GM21515 (cell line): Measurements from ENCODE around the gene GALNT2.

Source experiments
- ATAC-seq: cut with Tn5 transposase; IDR thresholded peaks from one replicate; pipeline ENCODE4 v1.9.1; 2021; ENCODE audit not compliant: unreplicated experiment

GALNT2 gene

GRCh38 chr1:230204842-230205241, 137.8 kb downstream of the GALNT2 start:
- no peak for ATAC-seq

- no peak for ATAC-seq
Observed at GRCh38 chr1:230205719-230206198, 138.7 kb downstream of the GALNT2 start.

DNA sequence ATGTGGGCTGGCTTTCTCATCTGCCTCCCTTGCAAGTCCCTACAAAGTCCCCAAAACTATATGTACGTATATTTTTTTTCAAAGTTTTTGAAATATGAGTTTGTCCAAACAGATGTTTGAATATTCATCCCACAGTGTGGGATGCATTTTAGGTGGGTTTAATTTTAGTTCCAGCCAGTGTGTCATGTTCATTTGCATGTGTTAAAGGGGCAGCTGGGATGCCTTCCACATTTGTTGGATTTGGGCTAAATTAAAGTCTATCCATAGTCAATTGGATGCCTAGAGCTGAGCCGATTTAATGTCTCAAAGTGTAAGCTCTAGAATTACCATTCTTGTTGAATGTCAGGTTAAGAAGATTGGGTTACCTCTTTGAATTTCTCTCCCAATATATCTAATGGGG, 139.2 kb downstream of the GALNT2 start:
- ATAC-seq, result no peak

DNA sequence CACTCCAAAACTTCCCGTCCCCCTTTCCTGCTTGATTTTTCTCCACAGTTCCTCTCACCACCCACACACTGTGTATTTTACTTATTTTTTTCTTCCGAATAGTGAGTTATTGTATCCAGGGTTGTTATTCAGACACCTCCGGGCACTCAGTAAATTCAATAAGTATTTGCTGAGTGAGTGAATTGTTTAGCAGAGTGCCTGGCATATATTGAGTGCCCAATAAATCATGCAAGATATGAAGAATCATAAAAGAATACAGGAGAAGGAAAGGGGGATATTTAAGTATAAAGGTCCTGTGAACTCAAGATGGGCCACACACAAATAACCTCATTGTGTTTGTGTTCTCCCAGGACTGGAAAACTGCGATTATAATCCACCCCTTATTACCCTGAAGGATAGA, 139.9 kb downstream of the GALNT2 start:
- no peak for ATAC-seq

DNA sequence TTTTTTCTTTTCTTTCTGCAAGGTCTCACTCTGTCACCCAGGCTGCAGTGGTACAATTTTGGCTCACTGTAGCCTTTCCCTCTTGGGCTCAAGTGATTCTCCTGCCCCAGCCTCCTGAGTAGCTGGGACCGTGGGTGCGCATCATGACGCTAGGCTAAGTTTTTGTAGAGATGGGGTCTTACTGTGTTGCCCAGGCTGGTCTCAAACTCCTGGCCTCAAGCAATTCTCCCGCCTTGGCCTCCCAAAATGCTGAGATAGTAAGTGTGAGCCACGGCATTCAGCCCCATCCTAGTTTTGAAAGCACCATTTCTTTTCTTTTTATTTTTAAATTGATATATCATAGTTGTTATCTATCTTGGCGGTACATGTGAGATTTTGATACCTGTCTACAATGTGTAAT, 140.6 kb downstream of the GALNT2 start:
- ATAC-seq, result no peak

DNA sequence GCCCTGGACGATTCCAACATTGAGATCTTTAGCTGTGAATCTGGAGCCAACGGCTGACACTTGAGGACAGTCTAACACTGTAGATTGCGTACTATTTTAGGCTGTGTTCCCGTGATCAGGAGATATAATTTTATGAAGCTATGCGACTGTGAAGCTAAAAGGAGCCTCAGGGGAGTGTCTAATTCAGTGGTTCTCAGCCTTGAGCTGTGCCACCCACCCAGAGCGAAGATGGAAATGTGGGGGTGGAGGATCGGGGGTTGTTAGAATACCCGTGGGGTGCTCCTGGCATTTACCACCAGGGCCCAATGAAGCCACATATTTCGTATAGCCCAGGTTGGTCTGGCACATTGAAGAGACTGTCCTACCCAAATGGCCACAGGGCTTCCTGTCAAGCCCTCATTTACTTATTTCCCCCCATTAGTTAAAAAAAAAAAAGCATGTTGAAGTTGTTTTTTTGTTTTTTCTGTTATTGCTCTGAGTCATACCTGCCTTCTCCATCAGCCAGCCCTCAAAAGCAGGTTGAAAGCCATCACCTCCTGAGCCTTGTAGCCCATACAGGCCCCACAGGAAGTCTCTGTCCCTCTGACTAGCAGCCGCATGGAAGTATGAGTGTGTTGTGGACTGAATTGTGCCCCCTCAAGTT, 141.7 kb downstream of the GALNT2 start:
- ATAC-seq, result peak; percentile 41

- ATAC-seq, result no peak
Observed at GRCh38 chr1:230210326-230210980, 143.4 kb downstream of the GALNT2 start.

GRCh38 chr1:230210981-230211336, 143.9 kb downstream of the GALNT2 start:
- ATAC-seq, result no peak

DNA sequence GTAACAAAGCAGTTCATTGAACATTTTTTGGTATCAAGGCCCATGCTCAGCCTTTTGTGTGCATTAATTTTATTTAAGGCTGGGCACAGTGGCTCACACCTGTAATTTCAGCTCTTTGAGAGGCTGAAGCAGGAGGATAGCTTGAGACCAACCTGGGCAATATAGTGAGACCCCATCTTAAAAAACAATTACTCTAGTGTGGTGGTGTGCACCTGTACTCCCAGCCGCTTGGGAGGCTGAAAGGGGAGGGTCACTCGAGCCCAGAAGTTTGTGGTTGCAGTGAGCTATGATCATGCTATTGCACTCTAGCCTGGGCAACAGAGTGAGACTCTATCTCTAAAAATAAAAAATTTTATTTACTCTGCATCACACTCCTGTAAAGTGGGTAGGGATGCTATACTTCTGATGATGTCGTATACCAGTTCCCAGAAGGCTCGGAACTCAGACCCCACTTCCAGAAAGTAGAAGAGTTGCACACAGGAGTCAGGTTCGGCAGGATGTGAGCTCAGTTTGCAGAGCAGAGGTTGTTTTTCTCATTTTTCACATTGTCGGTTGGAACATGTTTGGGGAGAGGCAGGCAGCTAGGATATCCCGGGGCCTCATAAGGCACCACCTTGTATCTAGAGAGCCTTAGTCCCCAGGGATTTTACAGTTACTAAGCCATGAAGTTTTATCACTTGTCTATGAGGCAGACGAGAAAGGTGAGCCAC, 144.6 kb downstream of the GALNT2 start:
- no peak for ATAC-seq

DNA sequence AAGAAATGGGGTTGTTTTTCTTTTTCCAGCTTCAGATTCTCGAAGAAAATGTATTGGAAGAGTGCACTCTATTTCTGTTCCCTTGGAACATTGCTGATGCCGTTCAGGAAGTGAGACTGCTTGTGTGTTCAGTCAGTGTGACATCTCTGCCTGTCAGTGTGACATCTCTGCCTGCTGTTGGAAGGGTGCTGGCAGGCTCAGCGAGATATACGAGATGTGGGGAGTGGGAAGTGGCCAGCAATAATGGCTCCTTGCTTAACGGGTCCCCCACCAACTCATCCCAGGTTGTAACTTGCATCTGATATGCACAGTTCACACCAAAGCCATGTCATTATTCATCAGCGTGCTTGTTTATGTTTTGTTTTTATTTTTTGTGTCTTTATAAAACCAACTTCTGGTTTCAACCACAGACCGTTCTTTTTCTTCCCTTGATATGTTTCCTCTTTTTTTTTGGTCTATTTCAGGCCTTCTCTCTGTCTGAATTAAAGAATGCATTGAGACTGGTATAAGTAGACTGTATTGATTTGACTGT, 145.4 kb downstream of the GALNT2 start:
- peak; percentile 43 for ATAC-seq

DNA sequence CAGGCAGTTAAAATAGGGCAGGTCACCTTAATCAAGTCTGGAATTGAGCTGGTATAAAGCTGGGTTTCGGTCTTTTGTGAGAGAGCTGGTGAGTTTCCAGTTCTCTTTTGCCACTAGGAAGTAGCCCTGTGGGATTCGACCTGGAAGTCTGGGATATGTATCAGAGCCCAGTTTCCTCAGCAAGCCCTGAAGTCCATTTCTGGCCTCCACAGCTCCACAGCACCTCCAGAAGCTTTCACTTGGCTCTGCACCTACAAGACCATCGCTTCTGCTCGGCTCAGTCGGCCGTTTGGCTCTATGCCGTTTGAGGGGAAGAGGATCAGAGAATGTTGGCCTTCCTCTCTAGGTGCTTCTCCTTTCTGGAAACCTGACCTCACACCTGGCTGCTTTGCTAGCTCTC, 148.0 kb downstream of the GALNT2 start:
- ATAC-seq, result no peak

GRCh38 chr1:230215529-230215928, 148.5 kb downstream of the GALNT2 start:
- no peak for ATAC-seq

GRCh38 chr1:230216896-230217295, 149.9 kb downstream of the GALNT2 start:
- no peak for ATAC-seq

GRCh38 chr1:230218667-230219066, 151.6 kb downstream of the GALNT2 start:
- no peak for ATAC-seq

DNA sequence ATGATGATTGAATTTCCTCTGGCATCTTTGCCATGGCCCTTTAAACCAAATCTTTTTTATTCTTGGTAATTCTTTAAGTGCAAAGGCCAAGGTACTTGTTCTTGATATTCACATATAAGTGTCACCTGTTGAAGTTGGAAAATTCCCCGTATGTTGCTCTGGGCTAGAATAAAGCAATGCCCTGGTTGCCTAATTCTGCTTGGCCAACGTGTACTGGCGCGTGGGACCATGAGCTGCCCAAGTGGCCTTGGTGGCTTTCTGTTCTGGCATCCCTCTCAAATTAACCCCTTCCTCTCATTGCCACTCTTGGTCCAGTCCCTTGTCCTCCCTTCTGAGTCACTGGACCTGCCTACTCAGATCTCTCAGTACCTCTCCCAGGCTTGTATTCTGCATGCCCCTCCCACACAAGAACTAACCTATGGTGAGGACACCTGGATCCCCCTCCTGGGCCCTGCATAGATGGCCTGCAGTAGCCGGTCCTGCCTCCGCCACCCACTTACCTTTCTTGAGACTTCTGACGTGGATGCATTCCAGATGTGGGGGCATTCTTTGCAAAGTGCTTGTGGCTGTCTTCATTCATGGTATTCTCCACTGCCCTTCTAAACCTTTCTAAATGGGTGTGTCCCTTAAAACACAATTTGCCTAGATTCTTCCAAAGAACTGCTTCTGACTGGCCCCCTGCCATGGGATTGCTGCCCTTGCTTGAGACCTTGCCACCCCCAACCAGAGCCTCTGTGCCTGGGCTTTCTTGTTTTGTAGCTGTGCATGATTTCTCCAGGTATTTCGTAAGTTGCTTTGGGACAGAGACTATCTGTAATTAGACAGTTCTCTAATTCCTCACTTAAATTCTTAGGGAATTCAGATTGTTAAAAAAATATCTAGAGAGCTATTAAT, 152.4 kb downstream of the GALNT2 start:
- no peak for ATAC-seq

- ATAC-seq, result no peak
Observed at GRCh38 chr1:230220478-230220877, 153.4 kb downstream of the GALNT2 start.

DNA sequence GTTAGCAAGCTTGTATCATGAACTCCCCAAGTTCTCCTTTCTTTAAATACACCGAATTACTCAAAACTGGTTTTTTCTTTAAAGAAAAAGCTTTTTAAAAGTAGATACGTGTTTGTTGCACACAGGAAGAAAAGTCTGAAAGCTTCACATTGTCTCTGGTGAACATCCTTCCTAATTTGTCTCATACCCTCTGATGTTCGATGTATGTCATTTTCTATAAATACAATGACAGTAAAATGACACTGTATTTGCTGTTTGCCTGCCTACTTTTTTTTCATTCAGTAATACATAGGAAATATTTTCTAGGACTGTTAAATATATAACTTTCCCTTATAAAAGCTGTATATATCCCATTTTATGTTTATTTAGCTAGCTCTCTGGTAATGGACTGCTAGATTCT, 153.9 kb downstream of the GALNT2 start:
- no peak for ATAC-seq

GRCh38 chr1:230222678-230223077, 155.6 kb downstream of the GALNT2 start:
- no peak for ATAC-seq

DNA sequence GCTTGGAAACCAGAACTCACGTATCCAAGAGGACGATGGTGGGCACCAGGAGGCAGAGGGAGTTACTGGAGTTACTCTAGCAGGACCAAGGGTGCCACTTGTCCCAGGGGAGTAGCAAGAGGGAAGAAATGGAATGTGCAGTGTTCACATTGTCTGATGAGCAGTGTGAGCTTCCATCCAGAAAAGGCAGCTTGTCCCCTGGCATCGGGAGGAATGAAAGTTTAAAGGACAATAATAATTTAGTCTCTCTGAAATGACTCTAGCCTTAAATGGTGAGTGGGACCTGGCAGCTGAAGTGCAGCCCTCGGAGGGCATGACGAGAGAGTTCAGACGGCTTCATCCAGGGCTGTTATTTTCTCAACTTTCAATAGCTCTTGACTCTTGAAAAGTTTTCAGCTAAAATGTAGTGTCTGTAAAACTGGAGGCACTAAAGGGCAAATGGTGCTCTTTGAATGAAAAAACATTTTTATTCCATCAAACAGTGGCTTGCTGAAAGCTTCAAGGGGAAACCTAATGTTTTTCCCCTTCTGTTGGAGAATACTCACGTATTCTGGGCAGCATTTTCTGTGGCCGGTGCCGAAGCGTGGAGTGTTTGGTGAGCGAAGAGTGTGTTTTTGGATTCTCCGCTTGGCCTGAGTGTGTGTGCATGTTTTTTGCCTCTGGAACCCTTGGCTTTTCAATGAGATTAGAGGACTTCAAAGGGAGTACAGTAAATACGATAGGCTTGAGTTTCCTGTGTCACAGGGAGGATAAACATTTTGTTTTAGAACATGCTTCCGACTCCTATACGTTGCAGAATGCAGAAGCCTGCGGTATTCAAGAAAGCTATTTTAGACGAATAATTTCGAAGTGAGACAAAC, 157.3 kb downstream of the GALNT2 start:
- no peak for ATAC-seq
